HG02981 (cell line): Measurements from ENCODE around the gene ZNF701.

ENCODE experiments used
- ATAC-seq: cut with Tn5 transposase; IDR thresholded peaks from one replicate; pipeline ENCODE4 v1.9.1; 2021; ENCODE audit warnings: mild to moderate bottlenecking, moderate library complexity; ENCODE audit not compliant: unreplicated experiment

ZNF701 gene

DNA sequence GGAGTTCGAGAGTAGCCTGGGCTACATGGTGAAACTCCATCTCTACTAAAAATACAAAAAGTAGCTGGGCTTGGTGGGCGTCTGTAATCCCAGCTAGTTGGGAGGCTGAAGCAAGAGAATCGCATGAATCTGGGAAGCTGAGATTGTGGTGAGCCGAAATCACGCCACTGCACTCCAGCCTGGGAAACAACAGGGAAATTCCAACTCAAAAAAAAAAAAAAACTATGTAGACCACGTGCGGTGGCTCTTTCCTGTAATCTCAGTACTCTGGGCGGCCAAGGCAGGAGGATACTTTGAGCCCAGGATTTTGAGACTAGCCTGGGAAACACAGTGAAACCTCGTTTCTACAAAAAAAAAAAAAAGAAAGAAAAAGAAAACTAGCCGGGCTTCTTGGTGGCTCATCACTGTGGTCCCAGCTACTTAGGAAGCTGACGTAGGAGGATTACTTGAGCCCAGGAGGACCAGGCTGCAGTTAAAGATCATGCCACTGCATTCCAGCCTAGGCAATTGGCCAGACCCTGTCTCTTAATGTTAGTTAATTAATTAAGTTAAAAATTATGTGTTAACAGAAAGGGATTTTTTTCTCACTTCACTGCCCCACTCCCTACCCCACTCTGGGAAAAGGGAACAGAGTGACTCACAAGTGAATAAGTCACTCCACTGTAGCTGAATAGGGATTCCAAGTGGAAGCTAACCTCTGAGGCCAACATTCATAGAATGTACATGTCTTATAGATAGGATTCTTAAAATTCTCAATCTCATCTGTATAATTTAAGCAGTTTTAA is 65.9 kb downstream of the ZNF701 start:
- no peak for ATAC-seq
